AG09319 (cell line): Measurements from ENCODE around the gene ACY1.
"Not testable (repeated sequence)": the region's sequence is repeated elsewhere in the genome, so short reads cannot be mapped to it uniquely, and the experiment has no call there.

ENCODE experiments used
- DNase-seq: peaks from one replicate; pipeline ENCODE4 v3.0.0-alpha.2; 2010; ENCODE audit warnings: low read depth; ENCODE audit errors: extremely low read depth
- TF ChIP-seq, protein P1 (sequence below): IDR thresholded peaks from 2 replicates; pipeline ENCODE4 v1.5.1; 2011; ENCODE audit warnings: low read depth, mild to moderate bottlenecking, inconsistent platforms, low read length, moderate library complexity

ACY1 gene

DNA sequence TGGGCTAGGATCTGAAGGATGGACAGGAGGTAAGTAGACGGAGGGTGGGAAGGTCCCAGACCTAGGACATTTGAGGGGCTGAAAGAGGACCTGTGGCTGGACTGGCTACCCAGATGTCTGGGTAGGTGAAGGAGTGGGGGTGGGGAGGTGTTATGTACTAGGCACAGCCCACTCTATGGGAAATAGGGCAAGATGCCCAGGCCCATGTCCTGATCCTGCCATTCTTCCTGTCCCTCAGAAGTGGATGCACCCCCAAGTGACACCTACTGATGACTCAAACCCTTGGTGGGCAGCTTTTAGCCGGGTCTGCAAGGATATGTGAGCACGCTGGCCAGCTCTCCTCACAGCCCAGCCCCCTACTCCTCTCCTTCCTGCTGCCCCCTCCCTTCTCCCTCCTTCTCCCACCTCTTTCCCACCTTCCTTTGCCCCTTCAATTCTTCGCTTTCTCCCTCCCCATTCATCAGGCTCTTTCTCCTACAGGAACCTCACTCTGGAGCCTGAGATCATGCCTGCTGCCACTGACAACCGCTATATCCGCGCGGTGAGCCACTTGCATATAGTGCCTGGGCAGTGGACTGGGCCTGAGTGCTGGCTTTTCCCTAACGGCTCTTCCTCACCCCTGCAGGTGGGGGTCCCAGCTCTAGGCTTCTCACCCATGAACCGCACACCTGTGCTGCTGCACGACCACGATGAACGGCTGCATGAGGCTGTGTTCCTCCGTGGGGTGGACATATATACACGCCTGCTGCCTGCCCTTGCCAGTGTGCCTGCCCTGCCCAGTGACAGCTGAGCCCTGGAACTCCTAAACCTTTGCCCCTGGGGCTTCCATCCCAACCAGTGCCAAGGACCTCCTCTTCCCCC lies 5.2 kb downstream of the ACY1 start:
- no peak for DNase-seq

DNA sequence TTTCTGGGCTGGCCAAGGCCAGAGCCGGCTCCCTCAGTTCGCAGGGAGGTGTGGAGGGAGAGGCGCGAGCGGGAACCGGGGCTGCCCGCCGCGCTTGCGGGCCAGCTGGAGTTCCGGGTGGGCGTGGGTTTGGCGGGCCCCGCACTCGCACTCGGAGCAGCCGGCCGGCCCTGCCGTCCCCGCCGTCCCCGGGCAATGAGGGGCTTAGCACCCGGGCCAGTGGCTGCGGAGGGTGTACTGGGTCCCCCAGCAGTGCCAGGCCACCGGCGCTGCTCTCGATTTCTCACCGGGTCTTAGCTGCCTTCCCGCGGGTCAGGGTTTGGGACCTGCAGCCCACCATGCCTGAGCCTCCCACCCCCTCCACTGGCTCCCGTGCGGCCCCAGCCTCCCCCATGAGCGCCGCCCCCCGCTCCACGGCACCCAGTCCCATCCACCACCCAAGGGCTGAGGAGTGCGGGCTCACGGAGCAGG lies 7.2 kb downstream of the ACY1 start:
- not testable (repeated sequence) for DNase-seq

More for the DNA sequence above, 5.2 kb downstream of the ACY1 start:
- TF ChIP-seq, protein P1, sequence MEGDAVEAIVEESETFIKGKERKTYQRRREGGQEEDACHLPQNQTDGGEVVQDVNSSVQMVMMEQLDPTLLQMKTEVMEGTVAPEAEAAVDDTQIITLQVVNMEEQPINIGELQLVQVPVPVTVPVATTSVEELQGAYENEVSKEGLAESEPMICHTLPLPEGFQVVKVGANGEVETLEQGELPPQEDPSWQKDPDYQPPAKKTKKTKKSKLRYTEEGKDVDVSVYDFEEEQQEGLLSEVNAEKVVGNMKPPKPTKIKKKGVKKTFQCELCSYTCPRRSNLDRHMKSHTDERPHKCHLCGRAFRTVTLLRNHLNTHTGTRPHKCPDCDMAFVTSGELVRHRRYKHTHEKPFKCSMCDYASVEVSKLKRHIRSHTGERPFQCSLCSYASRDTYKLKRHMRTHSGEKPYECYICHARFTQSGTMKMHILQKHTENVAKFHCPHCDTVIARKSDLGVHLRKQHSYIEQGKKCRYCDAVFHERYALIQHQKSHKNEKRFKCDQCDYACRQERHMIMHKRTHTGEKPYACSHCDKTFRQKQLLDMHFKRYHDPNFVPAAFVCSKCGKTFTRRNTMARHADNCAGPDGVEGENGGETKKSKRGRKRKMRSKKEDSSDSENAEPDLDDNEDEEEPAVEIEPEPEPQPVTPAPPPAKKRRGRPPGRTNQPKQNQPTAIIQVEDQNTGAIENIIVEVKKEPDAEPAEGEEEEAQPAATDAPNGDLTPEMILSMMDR = no peak

DNA sequence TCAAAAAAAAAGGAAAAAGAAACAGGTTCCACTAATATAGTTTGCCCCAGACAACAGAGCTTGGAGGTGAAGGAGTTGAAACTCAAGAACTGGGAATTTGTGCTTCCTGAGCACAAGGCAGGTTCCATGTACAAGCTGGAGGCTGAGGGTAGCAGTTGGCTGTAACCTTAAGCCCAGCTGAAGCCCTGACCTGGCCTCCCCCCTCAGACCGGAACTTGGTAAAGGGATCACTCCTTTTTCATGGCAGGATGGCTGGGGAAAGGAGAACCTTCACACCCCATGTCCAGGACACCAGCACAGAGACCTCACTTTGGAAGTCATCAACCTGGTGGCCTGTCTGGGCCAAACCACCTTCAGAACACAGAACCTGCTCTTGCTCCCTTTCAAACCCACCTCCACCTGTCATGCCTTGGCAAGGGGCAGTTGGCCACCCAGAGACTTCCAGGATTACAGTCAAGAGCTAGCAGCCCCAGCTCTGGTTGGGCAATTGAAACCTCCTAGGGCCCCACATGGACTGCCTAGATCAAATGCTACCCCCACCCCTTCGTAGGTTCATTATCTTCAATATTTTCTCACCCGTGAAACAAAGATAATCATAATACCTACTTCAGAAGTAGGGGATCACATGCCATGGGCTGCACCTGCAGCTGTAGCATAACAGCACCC lies 8.8 kb downstream of the ACY1 start:
- TF ChIP-seq, protein P1 = no peak
- DNase-seq = no peak

DNA sequence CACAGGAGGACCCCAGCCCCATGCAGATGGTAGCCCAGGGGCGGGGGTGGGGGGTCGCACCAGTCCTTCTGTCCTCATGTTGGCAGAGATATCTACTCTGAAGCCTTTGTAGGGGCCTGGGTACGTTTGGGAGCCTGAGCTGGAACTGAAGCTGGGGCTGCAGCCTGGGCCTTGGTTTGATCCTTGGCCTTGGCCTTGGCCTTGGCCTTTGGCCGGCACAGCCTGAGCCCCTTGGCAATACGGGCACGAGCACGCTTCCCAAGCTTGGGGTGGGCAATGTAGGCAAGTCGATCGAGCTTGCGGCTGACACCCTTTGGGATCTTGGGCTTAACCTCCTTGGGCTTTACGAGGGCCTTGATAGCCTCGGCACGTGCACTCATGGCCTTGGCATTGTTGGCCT lies 10.3 kb downstream of the ACY1 start:
- DNase-seq = not testable (repeated sequence)

DNA sequence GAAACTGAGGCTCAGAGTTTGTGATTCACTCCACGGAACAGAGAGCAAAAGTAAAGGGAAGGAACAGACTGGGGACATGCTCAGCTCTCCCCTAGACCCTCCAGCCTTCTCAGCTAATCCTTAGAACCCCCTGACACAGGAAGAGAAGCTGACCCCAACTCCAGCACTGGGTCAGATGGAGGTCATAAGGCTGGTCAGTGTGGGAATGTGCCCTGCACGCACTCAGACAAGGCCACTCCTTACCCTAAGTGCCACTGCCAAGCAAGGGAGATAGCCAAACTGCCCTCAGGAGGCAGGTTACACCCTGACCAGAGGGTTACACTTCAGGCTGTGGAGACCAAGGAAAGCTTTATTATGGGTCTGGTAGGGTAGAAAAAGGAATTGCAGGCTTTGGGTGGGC lies 11.2 kb downstream of the ACY1 start:
- DNase-seq = no peak
- TF ChIP-seq, protein P1 = no peak

DNA sequence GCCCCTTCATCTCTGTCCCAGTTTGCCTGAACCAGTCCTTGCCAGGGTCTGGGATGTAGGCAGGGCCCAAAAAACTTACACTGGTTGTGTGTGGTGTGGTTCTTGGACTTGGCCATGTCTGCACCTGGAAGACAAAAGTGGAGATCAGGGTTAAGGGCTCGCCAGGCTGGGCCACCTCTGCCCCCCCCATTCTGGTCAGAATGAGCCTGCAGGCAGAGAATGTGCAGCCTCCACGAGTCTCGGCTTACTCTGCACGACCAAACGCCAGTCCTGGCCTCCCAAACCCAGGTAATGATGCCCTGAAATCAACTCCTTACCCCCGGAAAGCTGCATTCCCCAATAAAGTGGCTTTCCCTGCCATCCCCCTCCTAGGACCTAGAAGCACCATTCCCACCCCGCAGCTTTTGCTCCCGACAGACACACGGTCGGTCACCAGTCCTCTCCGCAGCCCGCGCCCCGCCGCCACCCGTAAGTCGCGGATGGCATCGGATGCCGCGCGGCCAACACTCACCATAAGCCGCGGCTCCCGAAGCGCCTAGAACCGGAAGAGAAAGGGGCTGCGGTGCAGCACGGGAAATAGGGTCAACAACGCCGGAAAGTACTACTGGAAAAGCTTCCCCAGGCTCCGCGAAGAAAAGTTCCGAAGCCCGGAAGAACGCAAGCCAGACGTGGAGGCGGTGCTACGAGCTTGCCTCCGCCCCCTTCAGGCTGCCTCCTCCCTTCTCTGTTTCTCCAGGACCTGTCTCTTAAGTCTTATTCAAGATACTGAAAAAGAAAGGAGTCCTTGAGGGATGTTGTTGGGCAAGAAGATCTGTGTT lies 12.2 kb downstream of the ACY1 start, which contains the start of gene RPL29:
Gene RPL29 (minus strand): TSS at position 550 of the 818 bp plus-strand sequence. CDS start 434 bp downstream, at position 116.
- TF ChIP-seq, protein P1 = peak; percentile 4; the same call in 1 of the 2 replicates
- DNase-seq = peak; percentile 88

DNA sequence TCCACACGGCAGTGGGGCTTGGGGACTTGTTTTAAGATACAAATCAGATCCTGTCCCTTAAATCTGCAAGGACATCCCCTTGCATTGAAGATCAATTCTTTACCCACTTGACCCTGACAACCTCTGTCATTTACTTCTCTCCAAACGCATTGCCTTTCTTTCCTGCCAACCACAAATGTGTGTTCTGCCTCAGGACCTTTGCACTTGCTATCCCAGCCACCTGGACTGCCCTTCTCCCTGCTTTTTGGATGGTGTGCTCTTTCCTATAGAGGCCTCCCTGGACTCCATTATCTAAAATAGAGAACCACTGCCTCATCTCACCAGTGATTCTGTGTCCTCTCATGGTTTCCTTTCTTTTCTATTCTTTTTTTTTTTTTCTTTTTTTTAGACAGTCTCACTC lies 13.8 kb downstream of the ACY1 start:
- TF ChIP-seq, protein P1 = no peak
- DNase-seq = no peak
